SHP77 (cell line): ENCODE measurements around the gene PRF1.

Source experiments
- DNase-seq, 2 experiments: peaks; one replicate each; lab custom pipeline; 2025; lab: John Stamatoyannopoulos, UW

Gene PRF1

GRCh38 chr10:70560511-70560941 is 42.0 kb downstream of the PRF1 start:
- no peak for DNase-seq

- no peak for DNase-seq
These were observed 42.7 kb downstream of the PRF1 start for GRCh38 chr10:70559861-70560260.

GRCh38 chr10:70558871-70559810 is 43.4 kb downstream of the PRF1 start:
- DNase-seq = no peak

GRCh38 chr10:70558295-70558694 is 44.2 kb downstream of the PRF1 start:
- DNase-seq = no peak

GRCh38 chr10:70557876-70558275 is 44.7 kb downstream of the PRF1 start:
- DNase-seq = no peak

- no peak for DNase-seq
These were observed 45.3 kb downstream of the PRF1 start for GRCh38 chr10:70557086-70557845.

GRCh38 chr10:70555371-70555770 is 47.2 kb downstream of the PRF1 start:
- DNase-seq = no peak

- DNase-seq = no peak
These were observed 50.0 kb downstream of the PRF1 start for GRCh38 chr10:70552586-70552985.

- DNase-seq = no peak
These were observed 50.5 kb downstream of the PRF1 start for GRCh38 chr10:70551971-70552422.

- DNase-seq = no peak
These were observed 51.1 kb downstream of the PRF1 start for GRCh38 chr10:70551466-70551865.

GRCh38 chr10:70550459-70550858 is 52.1 kb downstream of the PRF1 start:
- no peak for DNase-seq

- no peak for DNase-seq
These were observed 52.5 kb downstream of the PRF1 start for GRCh38 chr10:70549962-70550458.

- no peak for DNase-seq
These were observed 53.1 kb downstream of the PRF1 start for GRCh38 chr10:70549351-70549961.
